ENCODE data around the gene CDRT4.

DNA sequence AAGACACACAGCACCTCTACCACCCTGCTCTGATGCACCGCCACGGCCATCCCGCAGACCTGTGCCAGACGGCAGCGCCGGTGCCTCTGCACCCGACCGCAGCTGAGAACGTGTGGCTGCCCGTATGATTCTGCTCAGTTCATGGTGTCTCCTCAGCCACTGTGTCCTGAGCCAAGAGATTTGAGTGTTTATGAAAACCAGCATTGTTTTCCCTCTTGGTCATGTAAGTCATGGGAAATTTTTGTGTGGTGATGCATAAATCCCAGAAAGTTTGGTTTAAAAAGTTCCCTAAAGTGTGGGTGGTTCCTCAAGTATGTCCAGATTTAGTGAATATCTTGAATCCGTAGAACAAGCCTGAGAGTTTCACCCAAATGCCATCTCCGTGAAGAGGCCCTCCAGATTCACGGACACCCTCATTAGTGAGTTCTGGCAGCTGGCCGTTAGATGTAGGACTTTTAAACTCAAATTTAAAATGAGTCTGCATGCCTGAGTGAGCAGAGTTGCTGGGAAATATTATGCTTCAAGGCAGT, 57.6 kb downstream of the CDRT4 start:
- TF ChIP-seq CTCF (IDR thresholded peaks at IDR 0.05) = no peak
- TF ChIP-seq POLR2A (IDR thresholded peaks at IDR 0.05) = no peak
